IPS DF 4.7 (cell line): ENCODE data around the gene AKNA.

Source experiments
- DNase-seq: peaks from one replicate; pipeline ENCODE4 v3.0.0-alpha.2; 2013; ENCODE audit warnings: low spot score; ENCODE audit errors: extremely low read depth

AKNA gene

DNA sequence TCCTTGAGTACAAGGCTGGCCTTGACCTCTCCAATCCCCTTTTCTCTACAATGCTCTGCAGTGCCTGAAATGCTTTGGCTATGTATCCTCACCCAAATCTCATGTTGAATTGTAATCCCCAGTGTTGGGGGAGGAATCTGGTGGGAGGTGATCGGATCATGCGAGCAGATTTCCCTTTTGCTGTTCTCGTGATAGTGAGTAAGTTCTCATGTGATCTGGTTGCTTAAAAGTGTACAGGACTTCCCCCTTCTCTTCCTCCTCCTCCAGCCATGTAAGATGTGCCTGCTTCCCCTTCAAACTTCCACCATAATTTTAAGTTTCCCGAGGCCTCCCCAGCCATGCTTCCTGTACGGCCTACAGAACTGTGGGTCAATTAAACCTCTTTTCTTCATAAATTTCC, 28.5 kb upstream of the AKNA start:
- DNase-seq = no peak

DNA sequence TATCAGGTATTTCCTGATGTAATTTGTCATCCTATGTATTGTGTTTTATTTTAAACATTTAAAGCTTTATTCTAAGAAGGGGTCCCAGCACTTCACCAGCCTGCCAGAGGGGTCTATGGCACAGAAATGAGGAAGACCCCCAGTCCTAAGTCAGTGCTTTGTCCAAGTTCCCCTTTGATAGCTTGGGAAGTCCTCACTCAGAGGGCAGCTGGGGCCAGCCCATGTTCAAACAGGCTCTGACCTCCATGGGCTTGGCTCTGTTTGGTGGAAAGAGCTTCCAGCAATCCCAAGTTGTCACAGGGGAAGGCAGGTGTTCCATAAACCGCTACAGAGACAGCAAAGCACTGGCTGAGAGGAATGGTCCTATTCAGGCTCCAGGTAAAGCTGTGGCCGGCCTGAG, 26.6 kb upstream of the AKNA start:
- no peak for DNase-seq

DNA sequence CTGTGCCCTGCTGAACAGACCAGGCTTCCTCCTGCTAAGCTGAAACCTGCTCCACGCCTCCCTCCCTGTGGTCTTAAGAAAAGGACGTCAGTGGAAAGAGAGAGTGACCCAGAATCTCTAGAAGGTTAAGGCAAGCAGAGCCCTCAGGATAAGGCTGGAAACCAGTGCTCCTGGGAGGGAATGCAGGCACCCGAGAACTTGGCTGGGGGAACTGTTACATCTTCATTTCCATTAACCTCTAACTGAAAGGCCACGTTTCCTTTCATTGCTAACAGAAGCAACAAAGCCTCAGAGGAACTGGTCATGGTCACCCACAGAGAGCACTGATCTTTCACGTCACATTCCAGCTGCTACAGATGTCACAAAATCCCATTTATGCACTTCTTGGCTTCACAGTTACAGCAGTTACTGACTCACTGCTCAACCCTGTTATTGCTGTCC, 26.1 kb upstream of the AKNA start:
- no peak for DNase-seq

DNA sequence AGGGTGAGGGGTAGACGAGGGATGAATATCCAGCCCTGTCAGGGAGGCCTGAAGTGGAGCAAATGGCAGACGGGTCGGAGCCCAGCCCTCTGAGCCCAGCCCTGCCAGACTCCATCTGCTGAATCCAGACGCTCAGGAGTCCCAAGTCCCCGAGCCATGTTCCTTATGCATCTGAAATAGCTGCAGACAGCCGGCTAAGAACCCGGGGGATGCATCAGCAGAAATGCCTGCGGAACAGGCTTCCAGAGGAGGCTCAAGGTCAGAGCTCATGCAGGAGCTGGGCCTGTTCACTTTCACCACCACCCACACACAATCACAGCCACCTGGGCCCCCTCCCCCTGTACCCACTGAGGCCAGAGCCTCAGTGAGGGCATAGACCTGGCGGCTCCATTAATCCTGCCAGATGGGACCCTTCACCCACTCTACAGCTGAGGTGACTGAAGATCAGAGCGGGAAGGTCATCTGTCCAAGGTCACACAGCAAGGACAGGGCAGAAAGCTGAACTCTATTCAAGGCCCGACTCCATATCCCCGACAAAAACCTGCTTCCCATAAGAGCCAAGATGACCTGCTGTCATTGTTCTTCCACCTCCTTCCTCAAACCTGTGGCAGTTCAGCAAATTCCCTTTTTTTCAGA, 24.4 kb upstream of the AKNA start:
- no peak for DNase-seq

DNA sequence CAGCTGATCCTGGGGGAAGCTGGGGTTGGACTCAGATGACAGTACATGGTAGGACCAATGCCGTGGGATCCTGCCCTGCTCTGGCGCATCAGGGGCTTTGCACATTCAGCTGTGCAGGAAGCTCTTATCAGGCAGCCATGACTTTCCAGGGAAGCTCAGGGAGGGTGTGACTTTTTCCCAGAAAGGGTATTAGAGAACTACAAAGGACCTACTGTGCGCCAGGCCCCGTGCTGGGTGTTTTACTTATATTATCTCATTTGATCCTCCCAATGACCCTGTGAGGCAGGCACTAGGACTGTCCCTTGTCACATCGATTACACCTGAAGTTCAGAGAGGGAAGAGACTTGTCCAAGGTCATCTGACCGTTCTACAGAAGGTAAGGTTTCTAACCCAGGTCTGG, 23.7 kb upstream of the AKNA start:
- DNase-seq = no peak

DNA sequence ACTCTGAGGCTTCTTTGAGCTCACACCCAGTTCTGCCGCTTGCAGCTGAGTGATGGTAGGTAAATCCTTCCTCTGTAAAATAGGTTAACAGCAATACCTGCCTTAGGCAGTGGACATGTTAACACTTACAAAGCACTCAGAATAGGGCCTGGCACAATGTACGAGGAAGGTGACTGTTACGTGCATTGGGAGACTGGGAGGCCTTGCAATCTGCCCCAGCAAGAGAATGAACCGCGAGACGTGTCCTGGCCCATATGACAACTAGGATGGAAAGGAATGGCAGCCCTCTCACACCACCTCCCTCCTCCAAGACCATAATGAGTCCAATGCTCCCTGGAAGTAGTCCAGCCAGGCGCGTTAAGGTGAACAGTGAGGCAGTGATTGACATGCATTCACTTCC, 23.1 kb upstream of the AKNA start:
- no peak for DNase-seq

DNA sequence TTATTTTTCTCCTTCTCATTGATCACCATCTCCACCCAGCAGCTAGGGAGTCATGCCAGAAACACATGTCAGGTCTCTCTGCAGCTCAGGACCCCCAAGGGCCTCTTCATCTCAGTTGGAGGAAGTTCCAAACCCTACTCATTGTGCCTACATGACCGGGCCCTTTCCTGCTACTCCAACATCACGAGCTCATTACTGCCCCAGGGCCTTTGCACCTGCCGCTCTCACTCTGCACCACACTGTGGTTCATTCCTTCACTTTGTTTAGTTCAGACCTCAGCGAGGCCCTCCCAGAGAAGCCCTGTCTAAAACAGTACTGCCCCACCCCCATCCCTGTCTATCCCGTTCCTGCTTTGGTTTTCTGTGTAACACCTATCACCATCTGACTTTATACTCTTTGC, 22.1 kb upstream of the AKNA start:
- DNase-seq = no peak

DNA sequence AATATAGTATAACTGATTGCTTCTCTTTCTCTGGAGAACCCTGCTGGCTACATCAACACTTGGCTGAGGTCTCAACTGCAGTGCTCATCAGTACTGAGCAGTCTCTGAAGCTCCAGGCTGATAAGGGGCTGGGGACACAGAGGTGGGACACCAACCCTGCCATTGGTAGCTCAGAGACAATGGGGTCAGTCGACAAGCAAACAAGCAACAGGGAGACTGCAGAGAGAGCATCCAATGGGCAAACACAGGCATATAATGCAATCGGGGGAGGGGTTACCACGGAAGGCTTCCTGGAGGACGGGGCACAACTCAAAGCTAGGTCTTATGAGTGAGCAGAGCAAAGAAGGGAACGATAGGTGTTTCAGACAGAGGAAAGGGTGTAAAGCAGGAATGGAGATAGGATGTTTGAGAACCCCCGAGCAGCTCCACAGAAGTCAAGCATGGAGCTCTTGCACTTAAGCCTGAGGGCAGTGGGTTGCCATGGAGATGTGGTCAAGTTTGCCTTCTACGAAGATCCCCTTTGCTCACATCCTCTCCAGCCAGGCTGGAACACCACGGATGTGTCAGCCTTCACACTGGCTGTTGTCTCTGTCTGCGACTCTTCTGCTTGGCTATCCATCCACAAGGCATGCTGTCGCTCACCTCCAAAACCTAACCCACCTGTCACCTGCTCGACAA, 21.5 kb upstream of the AKNA start:
- no peak for DNase-seq

DNA sequence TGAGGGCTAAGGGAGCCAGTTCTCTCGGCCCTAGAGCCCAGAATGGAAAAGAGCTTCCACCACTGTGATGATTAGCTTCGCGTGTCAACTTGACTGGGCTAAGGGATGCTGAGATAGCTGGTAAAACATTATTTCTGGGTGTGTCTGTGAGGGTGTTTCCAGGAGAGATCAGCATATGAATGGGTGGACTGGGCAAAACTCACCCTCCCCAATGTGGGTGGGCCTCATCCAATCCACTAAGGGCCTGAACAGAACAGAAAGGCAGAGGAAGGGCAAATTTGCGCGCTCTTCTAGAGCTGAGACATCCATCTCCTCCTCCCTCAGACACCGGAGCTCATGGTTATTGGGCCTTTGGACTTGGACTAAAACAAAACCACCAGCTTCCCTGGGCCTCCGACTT, 20.9 kb upstream of the AKNA start:
- DNase-seq = no peak

DNA sequence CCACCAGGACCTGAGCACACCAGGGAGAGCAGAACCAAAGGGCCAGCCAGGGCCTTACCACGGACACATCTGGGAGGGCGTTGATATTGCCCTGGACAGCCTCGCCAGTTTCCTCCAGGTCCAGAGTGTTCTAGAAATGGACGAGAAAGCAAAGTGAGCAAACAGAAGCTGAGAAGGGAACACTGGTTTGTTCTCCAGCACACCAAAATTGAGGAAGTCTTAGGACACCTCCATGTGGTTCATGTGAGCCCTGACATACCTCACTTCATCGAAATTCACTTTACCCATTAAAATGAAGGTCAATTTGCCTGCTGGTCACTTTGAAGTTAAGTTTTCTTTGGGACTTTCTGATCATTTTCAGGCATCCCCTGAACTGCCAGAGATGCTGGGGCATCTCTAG, 20.1 kb upstream of the AKNA start:
- no peak for DNase-seq

DNA sequence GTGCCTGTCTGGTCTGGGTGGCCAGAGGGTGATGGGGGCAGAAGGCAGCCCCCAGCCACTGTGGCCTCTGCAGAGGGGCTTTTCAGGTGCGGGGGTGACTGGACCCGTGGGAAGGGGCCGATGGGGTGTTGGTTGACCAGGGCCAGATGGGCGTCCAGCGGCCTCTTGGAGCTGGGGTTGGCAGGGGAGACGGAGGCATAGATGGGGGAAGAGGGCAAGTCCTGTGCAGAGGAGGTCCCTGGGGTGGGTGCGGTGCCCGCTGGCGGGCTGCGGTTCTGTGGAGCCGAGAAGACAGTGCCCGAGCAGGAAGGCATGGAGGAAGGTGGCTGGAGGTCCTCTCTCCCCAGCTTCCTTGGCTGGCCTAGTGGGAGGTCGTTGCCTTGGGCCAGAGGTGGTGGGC, 18.7 kb upstream of the AKNA start:
- no peak for DNase-seq

DNA sequence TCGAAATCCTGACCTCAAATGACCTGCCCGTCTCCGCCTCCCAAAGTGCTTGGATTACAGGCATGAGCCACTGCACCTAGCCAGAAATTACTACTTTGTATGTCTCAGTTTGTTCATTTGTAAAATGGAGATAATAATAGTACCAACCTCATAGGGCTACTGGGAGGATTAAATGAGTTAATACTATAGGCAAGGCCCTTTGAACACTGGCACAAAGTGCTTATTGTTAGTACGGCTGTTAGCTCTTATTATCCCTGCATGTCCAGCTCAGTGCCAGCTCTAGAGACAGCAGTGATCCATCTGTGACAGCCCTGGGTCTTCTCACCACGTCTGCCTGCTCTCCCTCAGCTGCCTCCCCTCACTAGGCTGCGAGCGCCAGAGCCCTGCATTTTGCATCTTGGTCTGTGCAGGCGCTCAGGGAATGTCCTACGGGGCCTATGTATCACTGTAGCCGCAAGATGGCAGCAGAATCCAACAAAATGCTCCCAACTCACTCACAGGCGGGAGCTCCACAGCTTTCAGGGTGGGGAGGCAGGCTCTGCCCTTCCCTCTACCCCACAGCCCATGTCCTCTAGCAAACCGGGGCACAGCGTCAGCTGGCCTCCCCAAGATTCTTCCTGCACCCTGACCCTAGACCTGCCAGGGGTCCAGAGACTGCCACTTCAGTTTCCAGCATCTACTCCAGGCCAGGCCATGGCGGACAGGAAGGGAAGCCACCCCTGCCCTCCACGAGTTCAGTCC, 17.7 kb upstream of the AKNA start:
- peak; percentile 60 for DNase-seq

DNA sequence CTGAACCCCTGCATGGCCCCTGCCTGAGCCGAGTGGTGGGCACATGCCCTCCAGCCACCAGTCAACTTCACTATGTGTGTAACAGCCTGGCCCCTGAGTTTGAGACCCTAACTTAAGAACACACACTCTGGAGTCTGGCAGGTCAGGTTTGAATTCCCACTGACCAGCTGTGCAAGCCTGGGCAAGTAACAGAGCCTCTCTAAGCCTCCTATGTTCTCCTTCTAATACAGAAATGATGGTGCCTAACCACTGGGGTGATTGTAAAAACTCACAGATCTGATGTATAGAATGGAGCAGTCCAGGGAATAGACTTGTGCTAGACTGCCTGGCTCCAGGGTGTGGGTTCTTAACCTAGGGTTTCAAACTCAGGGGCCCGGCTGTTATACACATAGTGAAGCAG, 16.7 kb upstream of the AKNA start:
- no peak for DNase-seq

DNA sequence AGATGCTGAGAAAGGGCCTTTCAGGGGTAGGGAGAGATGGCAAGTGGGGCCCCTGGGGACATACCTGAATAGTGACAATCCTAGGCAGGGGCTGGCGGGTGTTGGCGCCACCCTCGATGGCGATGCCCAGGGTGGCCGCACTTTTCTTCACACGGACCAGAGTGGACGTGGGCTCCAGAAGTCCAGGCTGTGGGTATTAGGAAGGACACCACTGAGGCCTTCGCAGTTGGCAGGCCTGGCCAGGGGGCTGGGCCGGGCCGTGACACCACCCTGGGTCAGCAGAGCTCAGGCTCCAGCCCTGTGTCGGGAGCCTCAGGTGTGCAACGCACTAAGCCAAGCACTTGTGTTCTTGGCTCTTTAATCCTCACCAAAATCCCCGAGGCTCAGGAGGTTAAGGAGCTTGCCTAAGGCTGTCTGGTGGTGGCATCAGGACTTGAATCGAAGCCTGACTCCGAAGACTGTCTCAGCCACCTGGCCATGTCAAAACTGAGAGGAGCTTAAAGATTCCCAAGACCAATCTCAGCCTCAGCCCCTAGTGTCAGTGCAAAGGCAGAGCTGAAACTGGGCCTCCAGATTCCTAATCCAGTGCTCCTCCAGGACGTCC, 15.5 kb upstream of the AKNA start:
- no peak for DNase-seq

DNA sequence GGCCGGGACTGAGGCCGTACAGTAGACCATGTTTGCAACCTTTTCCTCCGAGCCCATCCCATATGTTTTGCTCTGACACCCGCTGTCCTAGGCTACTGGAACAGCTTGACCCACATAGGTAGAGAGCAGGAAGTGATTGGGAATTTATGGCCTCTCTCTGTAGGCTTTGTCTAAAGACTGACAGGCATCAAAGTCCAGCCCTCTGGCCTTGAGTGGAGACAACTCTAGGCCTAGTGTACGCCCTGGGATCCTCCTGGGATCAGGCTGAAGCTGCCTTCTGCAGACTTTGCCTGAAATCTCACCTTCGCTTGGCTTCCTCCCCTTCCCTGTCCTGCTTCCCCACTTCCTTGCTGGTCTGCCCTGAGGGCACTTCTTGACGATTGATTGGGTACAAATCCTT, 13.6 kb upstream of the AKNA start:
- DNase-seq = no peak

DNA sequence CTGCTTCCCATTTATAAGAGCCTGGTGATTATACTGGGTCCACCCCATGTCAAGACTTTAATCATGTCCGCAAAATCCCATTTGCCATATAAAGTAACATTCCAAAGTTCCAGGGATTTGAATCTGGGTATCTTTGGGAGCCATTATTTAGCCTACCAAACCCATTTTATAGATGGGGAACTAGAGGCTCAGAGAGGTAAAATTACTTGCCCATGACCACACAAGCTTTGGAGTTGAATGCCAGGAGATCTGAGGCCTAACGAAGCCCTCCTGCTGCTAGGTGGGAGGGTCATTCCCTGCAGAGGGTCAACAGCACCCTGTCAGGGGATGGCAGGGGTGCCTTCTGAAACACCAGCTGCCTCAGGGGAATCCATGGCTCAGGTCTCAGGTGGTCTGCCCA, 13.0 kb upstream of the AKNA start:
- no peak for DNase-seq

DNA sequence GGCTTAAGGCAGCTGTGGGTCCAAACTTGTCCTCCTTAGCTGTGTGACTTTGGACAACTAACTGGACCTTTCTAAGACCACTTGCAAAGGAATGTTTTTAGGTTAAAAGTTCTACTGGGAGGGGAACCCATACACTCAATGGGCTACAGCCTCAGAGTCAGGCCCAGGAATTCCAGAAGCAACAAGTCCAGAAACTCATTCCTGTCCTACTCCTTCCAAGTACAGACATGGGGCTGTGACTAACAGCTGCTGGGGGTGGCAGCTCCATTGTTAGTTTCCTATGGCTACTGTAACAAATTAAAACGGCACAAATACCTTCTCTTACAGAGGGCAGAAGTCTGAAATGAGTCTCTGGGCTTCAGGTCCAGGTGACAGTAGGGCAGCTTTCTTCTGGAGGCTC, 12.4 kb upstream of the AKNA start:
- no peak for DNase-seq

DNA sequence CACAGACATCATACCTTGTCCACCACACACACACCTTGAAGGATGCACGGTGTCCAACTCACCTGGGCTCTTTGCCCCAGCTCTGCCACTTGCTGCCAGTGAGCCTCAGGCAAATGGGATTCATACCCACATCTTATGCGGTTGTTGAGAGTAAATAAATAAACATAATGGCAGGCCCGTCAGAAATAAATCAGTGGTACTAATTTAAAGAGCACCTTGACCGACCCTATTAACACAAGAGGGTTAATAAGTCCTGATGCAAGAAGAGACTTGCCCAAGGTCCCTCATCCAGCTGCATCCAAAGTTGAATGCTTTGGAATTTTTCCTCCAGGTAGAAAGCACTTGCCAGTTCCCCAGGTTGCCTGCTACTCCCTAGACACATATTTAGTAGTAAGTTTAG, 11.6 kb upstream of the AKNA start:
- DNase-seq = no peak

DNA sequence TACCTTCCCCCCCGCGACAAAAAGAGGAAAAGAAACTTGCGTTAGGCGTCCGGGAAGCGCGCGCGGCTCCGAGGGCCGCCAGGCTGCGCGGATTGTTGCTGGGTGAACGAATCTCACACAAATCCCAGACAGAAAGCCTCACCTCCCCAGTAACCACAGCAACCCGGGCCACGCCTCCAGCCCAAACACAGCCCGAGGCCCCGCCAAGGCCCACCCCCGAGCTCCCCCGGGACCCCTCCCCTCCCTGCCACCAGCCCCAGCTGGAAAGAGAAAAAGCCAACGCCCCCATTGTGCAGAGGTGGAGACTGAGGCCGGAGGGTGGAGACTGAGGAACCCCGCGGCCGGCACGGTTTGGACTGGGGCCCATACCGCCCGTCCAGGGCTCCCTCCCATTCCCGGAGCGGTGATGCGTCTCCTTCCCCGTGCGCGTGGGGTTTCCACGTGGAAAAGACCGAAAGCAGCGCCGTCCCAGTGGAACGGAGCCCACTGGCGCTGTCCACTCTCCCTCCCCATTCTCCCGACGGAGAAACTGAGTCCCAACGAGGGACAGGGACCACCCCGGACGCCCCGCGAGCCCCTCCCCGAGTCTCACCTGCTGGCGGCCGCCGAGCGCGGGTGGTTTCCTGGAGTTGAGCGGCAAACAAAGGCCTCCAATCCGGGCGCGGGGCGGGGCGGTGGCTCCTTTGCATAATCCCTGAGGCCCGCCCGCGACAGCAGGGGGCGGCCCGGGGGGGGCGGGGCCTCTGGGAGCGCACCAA, 10.2 kb upstream of the AKNA start:
- DNase-seq = peak; percentile 53

DNA sequence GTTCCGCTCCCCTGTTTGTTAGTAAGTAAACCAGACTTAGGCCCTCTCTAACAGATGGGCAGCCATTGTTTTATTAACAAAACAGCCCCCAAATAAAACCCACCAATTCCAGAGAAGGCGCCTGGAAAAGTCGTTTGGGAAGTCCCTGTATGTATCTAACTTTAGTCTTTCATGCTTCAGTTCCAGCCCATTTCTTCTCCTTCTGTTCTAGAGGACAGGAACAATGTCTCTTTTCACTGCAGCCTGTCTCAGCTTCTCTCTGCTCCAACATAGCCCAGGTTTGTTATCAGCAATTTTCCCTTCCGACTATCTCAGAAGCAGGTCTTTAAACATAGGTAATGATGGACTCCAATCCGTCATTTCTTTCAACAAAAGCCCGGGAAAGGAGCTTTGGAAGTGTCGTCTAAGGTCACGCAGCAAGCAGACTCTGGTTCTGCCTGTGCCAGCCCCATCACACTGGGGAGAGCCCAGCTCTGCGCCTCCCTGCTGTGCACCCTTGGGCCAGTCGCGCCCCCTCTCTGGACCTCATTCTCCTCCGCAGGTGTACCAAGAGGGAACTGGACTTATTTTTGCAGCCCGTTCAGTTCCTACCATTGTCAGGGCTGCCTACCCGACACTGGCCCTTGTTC, 9.6 kb upstream of the AKNA start:
- DNase-seq = no peak

DNA sequence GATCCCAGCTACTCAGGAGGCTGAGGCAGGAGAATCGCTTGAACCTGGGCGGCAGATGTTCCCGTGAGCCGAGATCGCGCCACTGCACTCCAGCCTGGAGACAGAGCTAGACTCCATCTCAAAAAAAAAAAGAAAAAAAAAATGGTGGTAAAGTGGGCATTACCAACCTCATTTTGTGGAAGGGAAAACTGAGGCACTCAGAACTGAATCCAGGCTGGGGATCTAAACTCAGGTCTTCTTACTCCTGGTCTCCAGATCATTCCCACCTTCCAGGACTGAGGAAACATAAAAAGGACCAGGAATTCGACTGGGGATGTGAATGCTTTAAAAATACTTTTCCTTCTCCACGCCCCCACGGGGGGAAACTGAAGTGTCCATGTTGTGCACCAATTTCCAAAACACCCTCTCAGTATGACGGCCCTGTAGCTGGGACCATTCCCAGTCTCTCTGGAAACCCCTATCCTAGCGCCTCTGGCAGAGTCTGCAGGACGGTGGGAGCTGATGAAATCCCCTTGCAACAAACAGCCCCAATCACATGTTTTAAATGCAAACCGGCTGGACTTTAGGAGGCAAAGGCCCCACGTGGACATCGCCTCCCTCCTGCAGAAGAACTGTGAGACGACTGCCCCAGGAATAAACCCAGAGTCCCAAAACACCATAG, 8.9 kb upstream of the AKNA start:
- DNase-seq = no peak
